HG02588 (cell line): ENCODE data around the gene SBSN.
"Not testable (repeated sequence)": the region's sequence is repeated elsewhere in the genome, so short reads cannot be mapped to it uniquely, and the experiment has no call there.

Experiments used
- ATAC-seq: cut with Tn5 transposase; IDR thresholded peaks from one replicate; pipeline ENCODE4 v1.9.1; 2021; ENCODE audit warnings: mild to moderate bottlenecking, moderate library complexity; ENCODE audit not compliant: unreplicated experiment

SBSN gene

DNA sequence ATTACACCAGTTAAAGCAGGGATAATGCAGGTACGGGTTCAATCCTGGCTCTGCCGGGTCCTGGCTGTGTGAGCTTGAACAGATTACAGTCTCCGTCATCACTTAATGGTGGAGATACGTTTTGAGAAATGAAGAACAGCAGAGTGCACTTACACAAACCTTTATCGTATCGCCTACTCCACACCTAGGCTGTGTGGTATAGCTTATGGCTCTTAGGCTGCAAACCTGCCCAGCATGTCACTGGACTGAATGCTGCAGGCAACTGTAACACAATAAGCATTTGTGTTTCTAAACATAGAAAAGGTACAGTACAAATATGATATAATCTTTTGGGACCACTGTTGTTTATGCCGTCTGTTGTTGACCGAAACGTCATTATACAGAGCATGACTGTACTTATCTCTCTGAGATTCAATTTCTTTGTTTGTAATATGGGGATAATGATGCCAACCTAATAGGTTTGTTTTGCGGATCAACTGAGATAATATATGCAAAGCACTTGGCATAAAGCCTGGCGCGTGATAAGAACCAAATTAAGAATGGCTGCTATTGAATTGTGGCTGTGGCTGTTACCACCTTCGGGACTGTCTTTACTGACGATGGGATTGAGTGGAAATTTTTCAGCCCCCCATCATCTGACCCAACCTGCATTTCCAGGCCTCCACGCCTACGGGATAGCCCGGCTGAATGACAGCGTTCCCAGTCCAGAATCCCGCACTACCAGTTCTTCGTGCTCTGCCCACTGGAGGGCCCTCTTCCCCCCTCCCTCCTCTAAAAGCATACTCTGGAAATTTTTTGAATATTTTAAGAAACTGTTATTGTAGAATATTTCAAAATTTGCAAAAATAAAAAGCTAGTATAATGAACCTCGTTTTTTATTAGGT lies 49.1 kb downstream of the SBSN start:
- no peak for ATAC-seq

DNA sequence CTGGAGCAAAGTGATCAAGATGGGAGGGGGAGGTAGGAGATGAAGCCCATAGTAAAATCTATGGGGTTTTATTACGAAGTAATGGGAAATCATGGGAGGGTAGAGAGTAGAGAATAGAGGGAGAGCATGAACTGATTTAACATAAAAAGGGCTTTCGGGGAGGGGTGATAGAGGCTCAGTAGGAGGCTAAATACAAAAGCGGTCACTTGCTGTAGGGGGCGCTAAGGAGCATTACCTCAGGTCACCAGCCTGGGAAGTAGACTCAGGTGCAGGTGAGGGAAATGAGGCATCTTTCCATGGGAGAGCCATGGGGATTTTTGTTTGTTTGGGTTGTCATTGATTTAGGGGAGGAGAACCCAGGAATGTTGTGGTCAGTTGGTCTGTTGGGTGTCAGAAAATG lies 52.0 kb downstream of the SBSN start:
- no peak for ATAC-seq

- not testable (repeated sequence) for ATAC-seq
Measured at GRCh38 chr19:35474594-35474993, 53.5 kb downstream of the SBSN start.

- ATAC-seq, result no peak
Measured at GRCh38 chr19:35474104-35474503, 54.0 kb downstream of the SBSN start.
